HepG2 (cell line): ENCODE data around the gene PIGO. TPM values are rescaled to one million over a fixed set of nuclear protein-coding genes. Genes with fewer than 3 reads are reported as not detected.

Experiments used
- AGO1 ChIP-seq: fragments of 200-400 bp; formaldehyde crosslinking; IDR thresholded peaks from 2 replicates; pipeline ENCODE4 v1.6.1; 2017; ENCODE audit warnings: mild to moderate bottlenecking, low read depth, low read length, moderate library complexity; ENCODE audit not compliant: poor library complexity, severe bottlenecking
- CREB1 ChIP-seq, 2 experiments: fragments of 450-650 bp in 1 of 2; IDR thresholded peaks; 2 replicates each; pipeline ENCODE4 v1.6.1; 2016 to 2017; ENCODE audit warnings: control low read depth in 1 of 2, mild to moderate bottlenecking in 1 of 2, missing compliant biosample characterization in 1 of 2, missing genetic modification characterization in 1 of 2
- CREB3 ChIP-seq: sonication (generic); formaldehyde crosslinking; IDR thresholded peaks from 2 replicates; pipeline ENCODE4 v1.5.0; 2020; ENCODE audit warnings: missing genetic modification reagents
- HOMEZ ChIP-seq: IDR thresholded peaks from 2 replicates; pipeline ENCODE4 v1.6.1; 2016; ENCODE audit warnings: low read depth
- MTA3 ChIP-seq: sonication (generic); formaldehyde crosslinking; IDR thresholded peaks from 2 replicates; pipeline ENCODE4 v1.4.0; 2020; ENCODE audit warnings: missing genetic modification reagents
- NFIC ChIP-seq: IDR thresholded peaks from 2 replicates; pipeline ENCODE4 v1.6.1; 2012; ENCODE audit warnings: mild to moderate bottlenecking, low read length, inconsistent platforms
- NFYB ChIP-seq: sonication (generic); formaldehyde crosslinking; IDR thresholded peaks from 2 replicates; pipeline ENCODE4 v1.4.0; 2020; ENCODE audit warnings: missing genetic modification reagents
- SP1 ChIP-seq, 2 experiments: fragments of 450-650 bp in 1 of 2; sonication (generic) in 1 of 2; formaldehyde crosslinking in 1 of 2; IDR thresholded peaks; 2 replicates each; pipeline versions ENCODE4 v1.4.0 to v1.6.1; 2016 to 2020; ENCODE audit warnings: missing genetic modification reagents in 1 of 2
- SP5 ChIP-seq: IDR thresholded peaks from 2 replicates; pipeline ENCODE4 v1.6.1; 2016; ENCODE audit warnings: low read depth, borderline replicate concordance
- ZNF207 ChIP-seq: fragments of 450-650 bp; IDR thresholded peaks from 2 replicates; pipeline ENCODE4 v1.6.1; 2016; ENCODE audit warnings: antibody characterized with exemption, borderline replicate concordance
- ZNF318 ChIP-seq: sonication (generic); formaldehyde crosslinking; IDR thresholded peaks from 2 replicates; pipeline ENCODE4 v1.4.0; 2020; ENCODE audit warnings: mild to moderate bottlenecking, missing genetic modification reagents
- ZNF362 ChIP-seq: sonication (generic); formaldehyde crosslinking; IDR thresholded peaks from 2 replicates; pipeline ENCODE4 v1.4.0; 2020; ENCODE audit warnings: missing genetic modification reagents, mild to moderate bottlenecking, borderline replicate concordance
- ZNF556 ChIP-seq: sonication (generic); formaldehyde crosslinking; IDR thresholded peaks from 2 replicates; pipeline ENCODE4 v1.4.0; 2020; ENCODE audit warnings: mild to moderate bottlenecking, missing genetic modification reagents, borderline replicate concordance
- ZNF780A ChIP-seq: sonication (generic); formaldehyde crosslinking; IDR thresholded peaks from 2 replicates; pipeline ENCODE4 v1.8.0; 2022; ENCODE audit warnings: mild to moderate bottlenecking, missing genetic modification reagents, moderate library complexity
- ZSCAN21 ChIP-seq: sonication (generic); formaldehyde crosslinking; IDR thresholded peaks from 2 replicates; pipeline ENCODE4 v1.8.0; 2022; ENCODE audit warnings: mild to moderate bottlenecking, missing genetic modification reagents, moderate library complexity, borderline replicate concordance
- polyA plus RNA-seq, 8 experiments: library from polyadenylated mRNA; depleted of rRNA in 3 of 8; stranded (reverse) in 7 of 8; unstranded in 1 of 8; fragments of >200 nt; fragmentation: Illumina TruSeq in 4 of 8; extraction: Trizol in 4 of 8; gene quantifications; 2 replicates each; pipeline versions ENCODE4 v1.2.1 to v1.2.3, GENCODE V29; 2011 to 2016; ENCODE audit warnings: low read depth in 4 of 8, missing spikeins in 1 of 8, mixed read lengths in 1 of 8; ENCODE audit not compliant: insufficient read depth in 1 of 8
- total RNA-seq, 5 experiments: library from RNA; depleted of rRNA; stranded (reverse); fragments of >200 nt; fragmentation: Illumina TruSeq; extraction: Trizol; gene quantifications; 2 replicates each; pipeline ENCODE4 v1.2.3, GENCODE V29; 2016; ENCODE audit warnings: low read depth in 1 of 5

The PIGO gene
- total and polyA plus RNA-seq, 2 of the 13 experiments (the other 11 are each of a cell fraction or from before 2014, with no cell fraction given), result 20.5 to 26.2 TPM

GRCh38 chr9:35096035-35096849, at the start of gene PIGO (continued):
- TF ChIP-seq ZNF318 (CRISPR knock-in tag) (0 out of 2 replicates have a peak, but pooled peaks have one; percentile 63), CREB1 (IDR thresholded peaks at IDR 0.05) (peak; percentile 21; the same call in 1 of the 2 replicates), CREB1 (CRISPR knock-in tag; IDR thresholded peaks at IDR 0.05) (peak; percentile 83), ZNF780A (0 out of 2 replicates have a peak, but pooled peaks have one; percentile 44), HOMEZ (peak; percentile 58), ZNF207 (no peak), CREB3 (CRISPR knock-in tag) (no peak), MTA3 (CRISPR knock-in tag) (no peak), ZSCAN21 (CRISPR knock-in tag) (peak; percentile 88), ZNF556 (peak; percentile 99), AGO1 (no peak), NFIC (peak; percentile 46; the same call in 1 of the 2 replicates), SP5 (CRISPR knock-in tag) (peak; percentile 12; the same call in 1 of the 2 replicates), NFYB (CRISPR knock-in tag) (no peak; the same call in 1 of the 2 replicates), SP1 (IDR thresholded peaks at IDR 0.05) (no peak), SP1 (CRISPR knock-in tag; IDR thresholded peaks at IDR 0.05) (peak; percentile 74), ZNF362 (CRISPR knock-in tag) (peak; percentile 71; the same call in 1 of the 2 replicates)
